ENCODE results near the gene PHF14. TPM values are rescaled to one million over a fixed set of nuclear protein-coding genes. Genes with fewer than 3 reads are reported as not detected.

PHF14 gene
- polyA plus RNA-seq, 3 donors: 4.8 to 7.4 (median 5.4) TPM

- Mint-ChIP-seq H3K4me3 (no peak overlapping the region), H3K27me3 (ENCODE audit: low read depth in 3 of 3) (no peaks in the 10 kb centered on the region), H3K36me3 (peaks cover 13 to 15% of the 10 kb centered on the region in 2 donors), H3K9me3 (peaks cover 0 to 3% (median 0%) of the 10 kb centered on the region in 7 donors), H3K27ac (no peak overlapping the region), H3K4me1 (no peaks in the 10 kb centered on the region)
- Histone ChIP-seq H3K27ac (ENCODE audit: low read depth in 1 of 2, low read length in 2 of 2) (no peak overlapping the region), H2AFZ (ENCODE audit: insufficient read depth, low read depth, low read length, poor library complexity, severe bottlenecking) (no peak overlapping the region), H3K9me3 (replicated peaks in 1 of 2; ENCODE audit: control insufficient read depth in 1 of 2, insufficient read depth in 1 of 2, low read length in 2 of 2) (no peaks in the 10 kb centered on the region), H3K4me2 (replicated peaks; ENCODE audit: extremely low read depth, low read length, poor library complexity, severe bottlenecking) (no peak overlapping the region), H3K9ac (ENCODE audit: insufficient read depth, low read length, poor library complexity, severe bottlenecking) (no peak overlapping the region), H3K79me2 (ENCODE audit: insufficient read depth, low read length) (no peaks in the 10 kb centered on the region), H3K27me3 (ENCODE audit: control insufficient read depth in 2 of 2, insufficient read depth in 2 of 2, low read length in 2 of 2) (no peaks in the 10 kb centered on the region), H3K36me3 (replicated peaks in 1 of 2; ENCODE audit: control insufficient read depth in 1 of 2, insufficient read depth in 2 of 2, low read length in 2 of 2) (peaks cover 2 to 18% of the 10 kb centered on the region in 2 donors), H3K4me3 (replicated peaks in 1 of 3; ENCODE audit: low read depth in 2 of 3, low read length in 3 of 3) (no peak overlapping the region), H4K20me1 (ENCODE audit: insufficient read depth, low read length) (no peaks in the 10 kb centered on the region), H3K4me1 (ENCODE audit: control insufficient read depth in 1 of 2, insufficient read depth in 2 of 2, low read length in 2 of 2) (no peaks in the 10 kb centered on the region)
- TF ChIP-seq CTCF (IDR thresholded peaks at IDR 0.05): no peak
- no CpG with 5 or more reads among the region's 3 CpGs for WGBS (ENCODE audit: insufficient coverage)
- DNase-seq: no peak
- intact Hi-C loops (cut with micrococcal nuclease): no loop called here
Observed at GRCh38 chr7:11120675-11121220, 147.1 kb downstream of the PHF14 start.

- Histone ChIP-seq H2AFZ (ENCODE audit: insufficient read depth, low read depth, low read length, poor library complexity, severe bottlenecking) (no peak overlapping the region), H3K36me3 (replicated peaks in 1 of 2; ENCODE audit: control insufficient read depth in 1 of 2, insufficient read depth in 2 of 2, low read length in 2 of 2) (peaks cover 0 to 8% of the 10 kb centered on the region in 2 donors), H3K9me3 (replicated peaks in 1 of 2; ENCODE audit: control insufficient read depth in 1 of 2, insufficient read depth in 1 of 2, low read length in 2 of 2) (no peaks in the 10 kb centered on the region), H4K20me1 (ENCODE audit: insufficient read depth, low read length) (no peaks in the 10 kb centered on the region), H3K79me2 (ENCODE audit: insufficient read depth, low read length) (no peaks in the 10 kb centered on the region), H3K9ac (ENCODE audit: insufficient read depth, low read length, poor library complexity, severe bottlenecking) (no peak overlapping the region), H3K27ac (ENCODE audit: low read depth in 1 of 2, low read length in 2 of 2) (no peak overlapping the region), H3K27me3 (ENCODE audit: control insufficient read depth in 2 of 2, insufficient read depth in 2 of 2, low read length in 2 of 2) (no peaks in the 10 kb centered on the region), H3K4me1 (ENCODE audit: control insufficient read depth in 1 of 2, insufficient read depth in 2 of 2, low read length in 2 of 2) (no peaks in the 10 kb centered on the region), H3K4me3 (replicated peaks in 1 of 3; ENCODE audit: low read depth in 2 of 3, low read length in 3 of 3) (no peak overlapping the region), H3K4me2 (replicated peaks; ENCODE audit: extremely low read depth, low read length, poor library complexity, severe bottlenecking) (no peak overlapping the region)
- TF ChIP-seq CTCF (IDR thresholded peaks at IDR 0.05): no peak
- WGBS (ENCODE audit: insufficient coverage): no CpG with 5 or more reads among the region's 2 CpGs
- Mint-ChIP-seq H3K27me3 (ENCODE audit: low read depth in 3 of 3) (no peaks in the 10 kb centered on the region), H3K9me3 (peaks cover 0 to 3% (median 0%) of the 10 kb centered on the region in 7 donors), H3K27ac (no peak overlapping the region), H3K36me3 (peaks cover 5 to 10% of the 10 kb centered on the region in 2 donors), H3K4me3 (no peak overlapping the region), H3K4me1 (peaks cover 2% of the 10 kb centered on the region)
- DNase-seq: no peak
- intact Hi-C loops (cut with micrococcal nuclease): no loop called here
Observed at GRCh38 chr7:11124856-11125559, 151.3 kb downstream of the PHF14 start.

Measured in CD14-positive monocyte (primary cell).